HepG2 (cell line): ENCODE data around the gene TBC1D4.

Experiments used
- ARNT ChIP-seq: fragments of 450-650 bp; IDR thresholded peaks from 2 replicates; pipeline ENCODE4 v1.6.1; 2017
- FOXP1 ChIP-seq, 2 experiments: fragments of 450-650 bp in 1 of 2; IDR thresholded peaks; 2 replicates each; pipeline ENCODE4 v1.6.1; 2017 to 2018; ENCODE audit warnings: antibody characterized with exemption in 1 of 2
- RFX1 ChIP-seq: fragments of 450-650 bp; IDR thresholded peaks from 2 replicates; pipeline ENCODE4 v1.6.1; 2017
- RFX5 ChIP-seq: IDR thresholded peaks from 2 replicates; pipeline ENCODE4 v1.6.1; 2011; ENCODE audit warnings: low read depth, low read length, improper control_type of control experiment
- ZBTB49 ChIP-seq: sonication (generic); formaldehyde crosslinking; IDR thresholded peaks from 2 replicates; pipeline ENCODE4 v1.4.0; 2020; ENCODE audit warnings: missing genetic modification reagents, borderline replicate concordance
- ZNF160 ChIP-seq: sonication (generic); formaldehyde crosslinking; IDR thresholded peaks from 2 replicates; pipeline ENCODE4 v1.8.0; 2022; ENCODE audit warnings: mild to moderate bottlenecking, inconsistent platforms, missing genetic modification reagents
- ZNF335 ChIP-seq: sonication (generic); formaldehyde crosslinking; IDR thresholded peaks from 2 replicates; pipeline ENCODE4 v1.4.0; 2020; ENCODE audit warnings: missing genetic modification reagents
- ZNF343 ChIP-seq: sonication (generic); formaldehyde crosslinking; IDR thresholded peaks from 2 replicates; pipeline ENCODE4 v1.4.0; 2020; ENCODE audit warnings: mild to moderate bottlenecking, missing genetic modification reagents
- TF ChIP-seq, protein P1 (sequence below): IDR thresholded peaks from 2 replicates; pipeline ENCODE4 v1.6.1; 2016

GRCh38 chr13:75395901-75396300 lies 86.1 kb downstream of the TBC1D4 start:
- no peak for TF ChIP-seq RFX5
- no peak for TF ChIP-seq RFX1
- TF ChIP-seq FOXP1 (IDR thresholded peaks at IDR 0.05): no peak
- TF ChIP-seq FOXP1 (CRISPR knock-in tag; IDR thresholded peaks at IDR 0.05): no peak
- no peak for TF ChIP-seq ZBTB49
- no peak for TF ChIP-seq ARNT
- TF ChIP-seq ZNF160 (CRISPR knock-in tag): no peak
- no peak for TF ChIP-seq ZNF343
- TF ChIP-seq, protein P1, sequence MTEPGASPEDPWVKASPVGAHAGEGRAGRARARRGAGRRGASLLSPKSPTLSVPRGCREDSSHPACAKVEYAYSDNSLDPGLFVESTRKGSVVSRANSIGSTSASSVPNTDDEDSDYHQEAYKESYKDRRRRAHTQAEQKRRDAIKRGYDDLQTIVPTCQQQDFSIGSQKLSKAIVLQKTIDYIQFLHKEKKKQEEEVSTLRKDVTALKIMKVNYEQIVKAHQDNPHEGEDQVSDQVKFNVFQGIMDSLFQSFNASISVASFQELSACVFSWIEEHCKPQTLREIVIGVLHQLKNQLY (CRISPR knock-in tag): no peak
- no peak for TF ChIP-seq ZNF335 (CRISPR knock-in tag)
